HCEC 1CT (cell line): ENCODE data around the gene POLRMT.

Experiments
- DNase-seq: peaks from one replicate; pipeline ENCODE4 v3.0.0-alpha.2; 2017

Gene POLRMT

GRCh38 chr19:575527-576506 is 57.5 kb downstream of the POLRMT start:
- DNase-seq: peak; percentile 64

GRCh38 chr19:574658-575526 is 58.4 kb downstream of the POLRMT start:
- DNase-seq: peak; percentile 4

GRCh38 chr19:573519-573825 is 59.9 kb downstream of the POLRMT start:
- no peak for DNase-seq

- peak; percentile 41 for DNase-seq
These were observed 60.4 kb downstream of the POLRMT start for GRCh38 chr19:572743-573518.

- DNase-seq: peak; percentile 97
These were observed 61.1 kb downstream of the POLRMT start, which contains the start of gene BSG for GRCh38 chr19:572140-572742. TSS of gene BSG (plus strand) at chr19:572596. CDS start at chr19:572635, 39 bp downstream.

GRCh38 chr19:571566-571974 is 61.8 kb downstream of the POLRMT start:
- no peak for DNase-seq

GRCh38 chr19:570937-571565 is 62.3 kb downstream of the POLRMT start:
- DNase-seq: no peak

GRCh38 chr19:570251-570686 is 63.1 kb downstream of the POLRMT start:
- DNase-seq: no peak

GRCh38 chr19:567296-567900 is 65.9 kb downstream of the POLRMT start:
- no peak for DNase-seq
